ENCODE results near the gene C19orf33. TPM values are rescaled to one million over a fixed set of nuclear protein-coding genes. Genes with fewer than 3 reads are reported as not detected.

C19orf33 gene
- total and polyA plus RNA-seq, 5 donors from 2014 or later, result not detected

DNA sequence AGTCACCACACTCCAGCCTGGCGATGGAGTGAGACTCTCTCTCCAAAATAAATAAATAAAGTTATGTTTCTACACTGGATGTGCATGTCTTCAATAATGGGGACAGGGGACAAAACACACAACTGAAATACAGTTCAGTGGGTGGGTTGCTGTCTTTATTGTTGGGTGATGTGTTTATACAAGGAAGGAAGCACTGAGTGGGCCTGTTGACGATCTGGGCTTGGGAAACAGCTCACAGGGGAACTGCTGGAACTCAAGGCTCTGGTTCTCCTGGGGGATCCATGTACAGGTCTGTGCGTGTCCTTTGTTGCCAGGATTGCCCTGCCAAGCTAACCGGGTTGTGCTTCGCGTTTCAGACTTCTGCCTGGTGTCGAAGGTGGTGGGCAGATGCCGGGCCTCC lies 20.8 kb upstream of the C19orf33 start:
- Histone ChIP-seq H3K4me3 (ENCODE audit: low read depth, low read length) (no peak overlapping the region), H3K27me3 (ENCODE audit: control insufficient read depth, insufficient read depth, low read length) (no peaks in the 10 kb centered on the region), H3K36me3 (ENCODE audit: control insufficient read depth, insufficient read depth, low read length) (no peaks in the 10 kb centered on the region), H3K4me1 (ENCODE audit: control insufficient read depth, insufficient read depth, low read length, poor library complexity, severe bottlenecking) (peaks cover 8% of the 10 kb centered on the region), H3K9me3 (ENCODE audit: control insufficient read depth in 2 of 2, low read length in 2 of 2) (no peaks in the 10 kb centered on the region), H3K27ac (ENCODE audit: insufficient read depth, low read length, poor library complexity, severe bottlenecking) (no peak overlapping the region)
- DNase-seq (no peak), ATAC-seq (ENCODE audit: low read depth in 2 of 2) (no peak)
- Mint-ChIP-seq H3K9me3 (no peaks in the 10 kb centered on the region), H3K4me3 (no peak overlapping the region), H3K4me1 (peaks cover 0 to 12% (median 3%) of the 10 kb centered on the region in 4 donors), H3K36me3 (peaks cover 11% of the 10 kb centered on the region), H3K27me3 (no peaks in the 10 kb centered on the region), H3K27ac (no peak overlapping the region)

DNA sequence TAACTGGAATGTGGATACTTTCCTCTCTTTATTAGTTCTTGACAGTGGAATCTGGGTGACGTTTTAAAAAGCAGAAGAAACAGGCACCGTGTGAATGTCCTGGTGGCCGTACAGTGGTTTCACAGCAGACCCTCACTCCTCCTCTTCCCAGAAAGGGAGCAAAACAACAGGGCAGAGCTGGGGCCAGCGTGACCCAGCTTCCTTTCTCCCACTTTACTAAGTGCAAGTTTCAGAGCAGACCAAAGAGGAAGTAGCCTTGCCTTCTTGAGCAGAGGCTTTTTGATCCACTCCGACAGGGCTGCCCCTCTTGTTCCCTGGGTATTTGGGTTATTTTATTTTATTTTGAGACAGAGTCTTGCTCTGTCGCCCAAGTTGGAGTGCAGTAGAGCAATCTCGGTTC lies 19.6 kb upstream of the C19orf33 start:
- Histone ChIP-seq H3K4me1 (ENCODE audit: control insufficient read depth, insufficient read depth, low read length, poor library complexity, severe bottlenecking) (peaks cover 8% of the 10 kb centered on the region), H3K27me3 (ENCODE audit: control insufficient read depth, insufficient read depth, low read length) (no peaks in the 10 kb centered on the region), H3K36me3 (ENCODE audit: control insufficient read depth, insufficient read depth, low read length) (no peaks in the 10 kb centered on the region), H3K4me3 (ENCODE audit: low read depth, low read length) (no peak overlapping the region), H3K27ac (ENCODE audit: insufficient read depth, low read length, poor library complexity, severe bottlenecking) (no peak overlapping the region), H3K9me3 (ENCODE audit: control insufficient read depth in 2 of 2, low read length in 2 of 2) (no peaks in the 10 kb centered on the region)
- DNase-seq (no peak), ATAC-seq (ENCODE audit: low read depth in 2 of 2) (no peak)
- H3K27ac Mint-ChIP-seq, result peak overlapping the region in 1 of 3 donors; percentile 40
- no peak overlapping the region for H3K4me3 Mint-ChIP-seq
- peaks cover 11% of the 10 kb centered on the region for H3K36me3 Mint-ChIP-seq
- peaks cover 0 to 12% (median 3%) of the 10 kb centered on the region in 4 donors for H3K4me1 Mint-ChIP-seq
- H3K27me3 Mint-ChIP-seq, result no peaks in the 10 kb centered on the region
- H3K9me3 Mint-ChIP-seq, result no peaks in the 10 kb centered on the region

DNA sequence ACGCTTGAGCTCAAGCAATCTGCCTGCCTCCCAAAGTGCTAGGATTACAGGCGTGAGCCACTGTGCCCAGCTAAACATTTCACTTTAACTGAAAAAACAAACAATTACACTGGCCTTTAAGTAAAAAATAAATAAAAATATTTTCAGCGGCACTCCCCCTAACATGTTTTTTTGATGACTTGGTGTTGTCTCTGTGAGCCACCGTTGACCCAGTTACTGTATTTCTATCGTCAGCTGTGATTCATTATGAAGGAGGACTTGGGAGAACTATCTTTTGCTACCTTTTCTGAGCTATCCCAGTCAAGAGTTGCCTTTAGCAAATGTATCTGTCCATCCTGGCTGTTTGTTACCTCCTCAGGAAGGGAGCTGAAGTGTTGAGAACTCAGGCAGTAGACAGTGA lies 18.5 kb upstream of the C19orf33 start:
- H3K4me1 Mint-ChIP-seq, result peaks cover 0 to 12% (median 3%) of the 10 kb centered on the region in 4 donors
- H3K27me3 ChIP-seq (ENCODE audit: control insufficient read depth, insufficient read depth, low read length), result no peaks in the 10 kb centered on the region
- no peak overlapping the region for H3K4me3 Mint-ChIP-seq
- peaks cover 8% of the 10 kb centered on the region for H3K36me3 Mint-ChIP-seq
- peaks cover 8% of the 10 kb centered on the region for H3K4me1 ChIP-seq (ENCODE audit: control insufficient read depth, insufficient read depth, low read length, poor library complexity, severe bottlenecking)
- no peak for ATAC-seq (ENCODE audit: low read depth in 2 of 2)
- no peaks in the 10 kb centered on the region for H3K9me3 Mint-ChIP-seq
- no peak overlapping the region for H3K27ac Mint-ChIP-seq
- no peak overlapping the region for H3K4me3 ChIP-seq (ENCODE audit: low read depth, low read length)
- H3K36me3 ChIP-seq (ENCODE audit: control insufficient read depth, insufficient read depth, low read length), result no peaks in the 10 kb centered on the region
- H3K27ac ChIP-seq (ENCODE audit: insufficient read depth, low read length, poor library complexity, severe bottlenecking), result no peak overlapping the region
- DNase-seq, result no peak
- H3K27me3 Mint-ChIP-seq, result no peaks in the 10 kb centered on the region
- no peaks in the 10 kb centered on the region for H3K9me3 ChIP-seq (ENCODE audit: control insufficient read depth in 2 of 2, low read length in 2 of 2)

DNA sequence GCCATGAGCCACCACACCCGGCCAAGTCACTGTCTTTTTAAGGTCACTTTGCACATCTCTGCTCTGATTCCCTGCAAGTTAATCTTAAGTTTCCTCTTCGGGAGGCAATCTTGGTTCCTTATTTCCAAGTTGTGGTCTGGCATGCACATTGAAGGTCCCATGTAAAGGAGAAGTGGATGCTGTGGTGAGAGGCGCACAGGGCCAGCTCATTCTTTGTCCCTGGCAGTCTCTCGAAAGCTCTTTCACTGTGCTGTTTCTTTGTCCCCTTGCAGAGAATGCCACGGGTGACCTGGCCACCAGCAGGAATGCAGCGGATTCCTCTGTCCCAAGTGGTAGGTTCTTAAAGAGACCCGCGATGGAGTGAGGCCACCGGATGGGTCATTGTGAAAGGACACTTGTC lies 16.4 kb upstream of the C19orf33 start:
- H3K4me3 Mint-ChIP-seq, result no peak overlapping the region
- no peak for DNase-seq
- no peaks in the 10 kb centered on the region for H3K27me3 Mint-ChIP-seq
- Histone ChIP-seq H3K4me1 (ENCODE audit: control insufficient read depth, insufficient read depth, low read length, poor library complexity, severe bottlenecking) (no peaks in the 10 kb centered on the region), H3K4me3 (ENCODE audit: low read depth, low read length) (no peak overlapping the region), H3K27me3 (ENCODE audit: control insufficient read depth, insufficient read depth, low read length) (no peaks in the 10 kb centered on the region), H3K27ac (ENCODE audit: insufficient read depth, low read length, poor library complexity, severe bottlenecking) (no peak overlapping the region), H3K36me3 (ENCODE audit: control insufficient read depth, insufficient read depth, low read length) (no peaks in the 10 kb centered on the region), H3K9me3 (ENCODE audit: control insufficient read depth in 2 of 2, low read length in 2 of 2) (no peaks in the 10 kb centered on the region)
- no peaks in the 10 kb centered on the region for H3K9me3 Mint-ChIP-seq
- H3K27ac Mint-ChIP-seq, result no peak overlapping the region
- H3K36me3 Mint-ChIP-seq, result peaks cover 18% of the 10 kb centered on the region
- H3K4me1 Mint-ChIP-seq, result peaks cover 0 to under 1% (median 0%) of the 10 kb centered on the region in 4 donors
- no peak for ATAC-seq (ENCODE audit: low read depth in 2 of 2)

DNA sequence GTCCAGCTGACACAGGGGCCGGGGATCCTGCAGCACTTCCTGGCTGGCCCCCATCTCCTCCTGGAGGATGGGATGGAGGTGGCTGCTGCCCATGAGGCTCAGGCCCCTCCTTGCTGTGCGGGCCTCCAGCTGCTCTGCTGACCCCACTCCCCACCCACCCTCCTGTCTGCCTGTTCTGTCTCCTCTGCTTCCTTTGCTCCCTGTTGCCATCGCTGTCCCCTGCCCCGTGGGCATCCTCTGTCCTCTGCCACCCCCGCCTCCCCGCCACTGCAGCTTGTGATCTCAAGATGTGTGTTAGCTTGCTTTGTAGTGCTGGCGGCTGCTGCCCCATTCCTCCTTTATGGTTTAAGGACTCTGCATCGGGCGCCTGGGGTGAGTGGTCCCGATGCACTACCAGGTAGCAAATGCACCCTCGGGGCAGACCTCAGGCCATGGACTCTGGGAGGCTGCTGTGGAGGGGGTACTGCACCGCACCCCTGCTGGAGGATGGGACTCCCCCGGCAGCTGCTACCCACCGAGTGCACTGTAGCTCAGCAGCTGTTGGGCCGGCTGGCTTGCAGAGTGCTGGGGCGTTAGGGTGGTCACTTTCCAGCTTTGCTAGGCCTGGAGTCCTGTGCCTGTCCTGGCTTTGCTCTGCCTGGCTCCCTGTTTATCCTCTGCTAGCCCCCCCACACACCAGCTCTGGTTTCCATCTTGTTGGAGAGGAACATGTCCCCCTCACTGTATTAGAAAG lies 15.8 kb upstream of the C19orf33 start:
- Mint-ChIP-seq H3K4me3 (no peak overlapping the region), H3K4me1 (no peaks in the 10 kb centered on the region), H3K9me3 (no peaks in the 10 kb centered on the region), H3K36me3 (peaks cover 18% of the 10 kb centered on the region), H3K27ac (no peak overlapping the region), H3K27me3 (no peaks in the 10 kb centered on the region)
- Histone ChIP-seq H3K4me3 (ENCODE audit: low read depth, low read length) (no peak overlapping the region), H3K27me3 (ENCODE audit: control insufficient read depth, insufficient read depth, low read length) (no peaks in the 10 kb centered on the region), H3K27ac (ENCODE audit: insufficient read depth, low read length, poor library complexity, severe bottlenecking) (no peak overlapping the region), H3K36me3 (ENCODE audit: control insufficient read depth, insufficient read depth, low read length) (no peaks in the 10 kb centered on the region), H3K4me1 (ENCODE audit: control insufficient read depth, insufficient read depth, low read length, poor library complexity, severe bottlenecking) (no peaks in the 10 kb centered on the region), H3K9me3 (ENCODE audit: control insufficient read depth in 2 of 2, low read length in 2 of 2) (no peaks in the 10 kb centered on the region)
- DNase-seq (no peak), ATAC-seq (ENCODE audit: low read depth in 2 of 2) (no peak)

DNA sequence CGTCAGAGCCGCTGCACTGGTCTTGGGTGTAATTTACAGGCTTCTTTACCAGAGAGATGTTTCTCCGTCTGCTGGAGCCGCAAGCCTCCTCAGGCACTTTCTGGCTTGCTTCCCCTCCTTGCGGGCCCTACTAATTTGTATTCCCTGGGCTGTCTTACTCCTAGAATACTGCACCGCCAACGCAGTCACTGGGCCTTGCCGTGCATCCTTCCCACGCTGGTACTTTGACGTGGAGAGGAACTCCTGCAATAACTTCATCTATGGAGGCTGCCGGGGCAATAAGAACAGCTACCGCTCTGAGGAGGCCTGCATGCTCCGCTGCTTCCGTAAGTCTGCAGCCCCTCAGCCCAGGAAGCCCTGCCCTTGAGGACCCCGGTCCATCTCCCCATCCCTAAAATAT lies 14.1 kb upstream of the C19orf33 start:
- H3K36me3 Mint-ChIP-seq, result peaks cover 18% of the 10 kb centered on the region
- ATAC-seq (ENCODE audit: low read depth in 2 of 2) (no peak), DNase-seq (no peak)
- no peaks in the 10 kb centered on the region for H3K9me3 ChIP-seq (ENCODE audit: control insufficient read depth in 2 of 2, low read length in 2 of 2)
- H3K4me3 ChIP-seq (ENCODE audit: low read depth, low read length), result no peak overlapping the region
- no peaks in the 10 kb centered on the region for H3K36me3 ChIP-seq (ENCODE audit: control insufficient read depth, insufficient read depth, low read length)
- H3K4me1 ChIP-seq (ENCODE audit: control insufficient read depth, insufficient read depth, low read length, poor library complexity, severe bottlenecking), result no peaks in the 10 kb centered on the region
- no peaks in the 10 kb centered on the region for H3K4me1 Mint-ChIP-seq
- no peak overlapping the region for H3K4me3 Mint-ChIP-seq
- no peaks in the 10 kb centered on the region for H3K9me3 Mint-ChIP-seq
- H3K27ac ChIP-seq (ENCODE audit: insufficient read depth, low read length, poor library complexity, severe bottlenecking), result no peak overlapping the region
- no peaks in the 10 kb centered on the region for H3K27me3 Mint-ChIP-seq
- H3K27ac Mint-ChIP-seq, result peak overlapping the region in 1 of 3 donors; percentile 60
- H3K27me3 ChIP-seq (ENCODE audit: control insufficient read depth, insufficient read depth, low read length), result no peaks in the 10 kb centered on the region

DNA sequence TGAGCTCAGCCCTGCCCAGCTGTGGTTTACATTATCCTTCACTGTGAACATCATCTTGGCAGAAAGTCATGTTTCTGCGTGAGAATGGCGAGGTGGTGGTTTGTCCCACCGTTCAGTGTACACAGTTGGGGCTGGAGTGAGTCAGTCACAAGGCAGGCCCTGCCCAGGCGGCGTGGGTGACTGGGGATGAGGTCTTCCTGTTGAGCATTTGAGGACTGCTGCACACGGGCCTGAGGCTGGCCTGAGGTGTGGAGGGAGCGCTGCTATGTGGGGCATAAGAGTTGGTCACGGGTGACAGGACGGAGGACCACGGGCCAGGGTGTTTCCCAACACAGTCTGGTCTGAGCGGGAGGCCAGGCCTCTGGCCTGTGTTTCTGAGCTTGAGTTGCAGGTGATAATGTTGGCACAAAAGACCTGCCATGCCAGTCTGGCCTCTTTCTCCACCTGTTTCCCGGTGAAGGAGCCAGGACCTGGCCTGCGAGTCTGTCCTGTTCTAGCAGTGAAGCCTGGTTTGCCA lies 13.4 kb upstream of the C19orf33 start:
- no peaks in the 10 kb centered on the region for H3K4me1 ChIP-seq (ENCODE audit: control insufficient read depth, insufficient read depth, low read length, poor library complexity, severe bottlenecking)
- Mint-ChIP-seq H3K27me3 (no peaks in the 10 kb centered on the region), H3K4me3 (no peak overlapping the region), H3K36me3 (peaks cover 18% of the 10 kb centered on the region), H3K27ac (no peak overlapping the region), H3K9me3 (no peaks in the 10 kb centered on the region), H3K4me1 (no peaks in the 10 kb centered on the region)
- H3K9me3 ChIP-seq (ENCODE audit: control insufficient read depth in 2 of 2, low read length in 2 of 2), result no peaks in the 10 kb centered on the region
- DNase-seq, result no peak
- no peaks in the 10 kb centered on the region for H3K27me3 ChIP-seq (ENCODE audit: control insufficient read depth, insufficient read depth, low read length)
- ATAC-seq (ENCODE audit: low read depth in 2 of 2), result no peak
- H3K4me3 ChIP-seq (ENCODE audit: low read depth, low read length), result no peak overlapping the region
- no peak overlapping the region for H3K27ac ChIP-seq (ENCODE audit: insufficient read depth, low read length, poor library complexity, severe bottlenecking)
- H3K36me3 ChIP-seq (ENCODE audit: control insufficient read depth, insufficient read depth, low read length), result no peaks in the 10 kb centered on the region

DNA sequence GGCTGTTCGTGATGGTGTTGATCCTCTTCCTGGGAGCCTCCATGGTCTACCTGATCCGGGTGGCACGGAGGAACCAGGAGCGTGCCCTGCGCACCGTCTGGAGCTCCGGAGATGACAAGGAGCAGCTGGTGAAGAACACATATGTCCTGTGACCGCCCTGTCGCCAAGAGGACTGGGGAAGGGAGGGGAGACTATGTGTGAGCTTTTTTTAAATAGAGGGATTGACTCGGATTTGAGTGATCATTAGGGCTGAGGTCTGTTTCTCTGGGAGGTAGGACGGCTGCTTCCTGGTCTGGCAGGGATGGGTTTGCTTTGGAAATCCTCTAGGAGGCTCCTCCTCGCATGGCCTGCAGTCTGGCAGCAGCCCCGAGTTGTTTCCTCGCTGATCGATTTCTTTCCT lies 12.2 kb upstream of the C19orf33 start:
- Mint-ChIP-seq H3K4me3 (no peak overlapping the region), H3K9me3 (no peaks in the 10 kb centered on the region), H3K27me3 (no peaks in the 10 kb centered on the region), H3K27ac (peak overlapping the region in 1 of 3 donors; percentile 20), H3K36me3 (peaks cover 12% of the 10 kb centered on the region), H3K4me1 (no peaks in the 10 kb centered on the region)
- DNase-seq (no peak), ATAC-seq (ENCODE audit: low read depth in 2 of 2) (no peak)
- no peaks in the 10 kb centered on the region for H3K9me3 ChIP-seq (ENCODE audit: control insufficient read depth in 2 of 2, low read length in 2 of 2)
- H3K4me1 ChIP-seq (ENCODE audit: control insufficient read depth, insufficient read depth, low read length, poor library complexity, severe bottlenecking), result no peaks in the 10 kb centered on the region
- no peak overlapping the region for H3K27ac ChIP-seq (ENCODE audit: insufficient read depth, low read length, poor library complexity, severe bottlenecking)
- H3K36me3 ChIP-seq (ENCODE audit: control insufficient read depth, insufficient read depth, low read length), result no peaks in the 10 kb centered on the region
- H3K27me3 ChIP-seq (ENCODE audit: control insufficient read depth, insufficient read depth, low read length), result no peaks in the 10 kb centered on the region
- no peak overlapping the region for H3K4me3 ChIP-seq (ENCODE audit: low read depth, low read length)
